Right renal pelvis (tissue), 4 donors: ENCODE results near the gene KIF1A. TPM values are rescaled to one million over a fixed set of nuclear protein-coding genes. Genes with fewer than 3 reads are reported as not detected.
A peak's percentile ranks its signal among the peaks of the same experiment; 100 is the strongest.
"Not testable (repeated sequence)": the region's sequence is repeated elsewhere in the genome, so short reads cannot be mapped to it uniquely, and the experiment has no call there.

ENCODE experiments used
- DNase-seq, 4 donors: peaks; one replicate each; pipeline ENCODE4 v3.0.0-alpha.2; 2013; ENCODE audit warnings: low read depth in 4 of 4, low spot score in 3 of 4, missing footprints in 1 of 4
- polyA plus RNA-seq, 4 donors: library from polyadenylated mRNA; unstranded; fragments of 120-200 nt; gene quantifications; one replicate each; pipeline ENCODE4 v1.2.1, GENCODE V29; 2013; ENCODE audit not compliant: insufficient read length in 4 of 4

The KIF1A gene
- polyA plus RNA-seq, 4 donors = 9.8 to 13.9 (median 11.5) TPM

GRCh38 chr2:240691075-240691427, 129.0 kb downstream of the KIF1A start:
- not testable (repeated sequence) for DNase-seq

- not testable (repeated sequence) for DNase-seq
These were observed 129.5 kb downstream of the KIF1A start for GRCh38 chr2:240690421-240691074.

- no peak for DNase-seq
These were observed 130.0 kb downstream of the KIF1A start for GRCh38 chr2:240689975-240690374.

GRCh38 chr2:240688553-240688919, 131.5 kb downstream of the KIF1A start:
- no peak for DNase-seq

GRCh38 chr2:240687741-240688552, 132.1 kb downstream of the KIF1A start:
- no peak for DNase-seq

- DNase-seq = peak in 1 of 4 donors; percentile 51
These were observed 132.8 kb downstream of the KIF1A start for GRCh38 chr2:240687045-240687740.

- DNase-seq = no peak
These were observed 133.6 kb downstream of the KIF1A start for GRCh38 chr2:240686460-240686859.

- peak in 2 of 4 donors; percentile 76 to 84 for DNase-seq
These were observed 134.1 kb downstream of the KIF1A start for GRCh38 chr2:240685771-240686371.

GRCh38 chr2:240683980-240684728, 135.9 kb downstream of the KIF1A start:
- not testable (repeated sequence) for DNase-seq

GRCh38 chr2:240683329-240683979, 136.6 kb downstream of the KIF1A start:
- not testable (repeated sequence) for DNase-seq

GRCh38 chr2:240682431-240683224, 137.4 kb downstream of the KIF1A start, which contains the start of gene AQP12B:
Gene AQP12B (minus strand): TSS chr2:240682885. CDS start chr2:240682837, 48 bp downstream.
- not testable (repeated sequence) for DNase-seq

GRCh38 chr2:240680185-240680584, 139.8 kb downstream of the KIF1A start:
- not testable (repeated sequence) for DNase-seq

GRCh38 chr2:240678909-240679308, 141.1 kb downstream of the KIF1A start:
- not testable (repeated sequence) for DNase-seq

- not testable (repeated sequence) for DNase-seq
These were observed 142.0 kb downstream of the KIF1A start for GRCh38 chr2:240678043-240678442.

GRCh38 chr2:240675345-240675744, 144.7 kb downstream of the KIF1A start:
- DNase-seq = not testable (repeated sequence)

GRCh38 chr2:240674461-240675184, 145.4 kb downstream of the KIF1A start:
- not testable (repeated sequence) for DNase-seq

GRCh38 chr2:240672701-240673190, 147.3 kb downstream of the KIF1A start:
- no peak for DNase-seq
